Tibial nerve (tissue), 3 donors: Measurements from ENCODE around the gene DCPS.

Source experiments
- CTCF ChIP-seq, 5 experiments: fragments of 200-600 bp in 3 of 5; fragments of 450-650 bp in 2 of 5; sonication (generic) in 3 of 5; IDR thresholded peaks; one replicate each; pipeline ENCODE4 v1.5.1; 2016 to 2019; ENCODE audit warnings: antibody characterized with exemption in 5 of 5, mild to moderate bottlenecking in 3 of 5, moderate library complexity in 2 of 5
- POLR2A ChIP-seq, 2 donors: fragments of 450-650 bp; IDR thresholded peaks; one replicate each; pipeline ENCODE4 v1.6.1; 2017; ENCODE audit warnings: antibody characterized with exemption in 2 of 2, mild to moderate bottlenecking in 2 of 2, moderate library complexity in 2 of 2

- TF ChIP-seq CTCF (IDR thresholded peaks at IDR 0.05): no peak
- TF ChIP-seq POLR2A (IDR thresholded peaks at IDR 0.05): no peak
Observed at GRCh38 chr11:126371595-126371994, 67.7 kb downstream of the DCPS start.
